Measurements from ENCODE around the gene CNTN1.

Gene CNTN1

DNA sequence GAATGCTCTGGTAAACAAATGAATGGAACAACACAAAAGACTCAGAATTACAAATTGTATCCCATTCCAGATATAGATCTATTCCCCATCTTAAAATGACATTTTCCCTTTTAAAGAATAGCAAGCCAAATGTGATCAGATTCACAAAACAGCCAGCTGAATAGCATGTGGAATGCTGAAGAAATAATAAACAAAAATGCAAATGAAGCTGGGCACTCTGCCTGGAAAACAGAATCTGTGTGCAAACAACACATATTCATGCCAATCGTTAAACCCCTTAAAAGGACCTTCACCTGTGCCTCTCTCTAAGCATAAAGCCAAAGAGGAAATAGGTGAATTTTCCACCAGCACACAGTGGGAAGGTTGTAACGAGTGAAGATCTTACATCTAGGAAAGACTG is 428.0 kb downstream of the CNTN1 start:
- no peak for DNase-seq (ENCODE audit: low spot score)

DNA sequence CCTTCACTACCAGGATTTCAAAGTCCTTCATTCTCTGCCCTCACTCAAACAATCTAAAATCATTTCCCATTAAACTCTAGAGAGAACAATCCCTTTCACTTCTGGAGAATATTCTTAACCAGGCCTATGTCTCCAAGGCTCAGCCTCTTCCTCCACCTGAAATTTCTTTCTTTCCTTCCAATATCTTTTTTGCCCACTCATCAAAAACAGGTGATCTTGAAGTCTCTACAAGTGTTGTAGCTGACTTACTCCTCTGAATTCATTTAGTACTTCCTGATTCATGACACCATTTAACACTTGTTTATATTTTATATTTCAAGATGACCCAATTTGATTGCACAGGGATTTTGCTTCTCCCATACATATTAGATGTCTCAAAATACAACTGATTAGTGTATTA is 429.1 kb downstream of the CNTN1 start:
- DNase-seq (ENCODE audit: low spot score), result no peak
